GM23248 (cell line): Measurements from ENCODE around the gene PANK1.

Source experiments
- EZH2 ChIP-seq: fragments of 200-600 bp; sonication (generic); IDR thresholded peaks from 2 replicates; pipeline ENCODE4 v1.6.1; 2018; ENCODE audit warnings: antibody characterized with exemption, mild to moderate bottlenecking; ENCODE audit not compliant: insufficient read depth, poor library complexity, severe bottlenecking
- EZH2phosphoT487 ChIP-seq: fragments of 200-600 bp; sonication (generic); IDR thresholded peaks from 2 replicates; pipeline ENCODE4 v1.6.1; 2018; ENCODE audit warnings: antibody characterized with exemption, moderate library complexity, mild to moderate bottlenecking, low read depth; ENCODE audit not compliant: insufficient read depth

DNA sequence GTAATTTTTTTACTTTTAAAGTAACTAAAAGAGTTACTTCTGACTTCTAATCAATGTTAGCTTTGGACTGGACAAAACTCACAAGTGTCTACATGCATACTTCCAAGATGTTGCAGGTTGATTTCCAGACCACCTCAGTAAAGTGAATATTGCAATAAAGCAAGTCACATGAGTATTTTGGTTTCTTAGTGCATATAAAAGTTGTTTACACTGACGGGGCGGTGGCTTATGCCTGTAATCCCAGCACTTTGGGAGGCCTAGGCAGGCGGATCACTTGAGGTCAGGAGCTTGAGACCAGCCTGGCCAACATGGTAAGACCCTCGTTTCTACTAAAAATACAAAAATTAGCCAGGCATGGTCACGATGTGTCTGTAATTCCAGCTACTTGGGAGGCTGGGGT lies 40.8 kb downstream of the PANK1 start:
- TF ChIP-seq EZH2 = no peak
- TF ChIP-seq EZH2phosphoT487 = no peak
